Osteoblast (primary cell): ENCODE measurements around the gene SHISA7. TPM values are rescaled to one million over a fixed set of nuclear protein-coding genes. Genes with fewer than 3 reads are reported as not detected.

Experiments
- DNase-seq: peaks from one replicate; pipeline ENCODE4 v3.0.0; 2011; ENCODE audit warnings: low spot score, mixed read lengths; ENCODE audit not compliant: insufficient read length; ENCODE audit errors: missing footprints
- H2AFZ ChIP-seq: 2 replicates; pipeline ENCODE4 v1.6.0; 2011; ENCODE audit warnings: mild to moderate bottlenecking, low read length
- H3K27ac ChIP-seq: 2 replicates; pipeline ENCODE4 v1.5.1; 2011; ENCODE audit warnings: mild to moderate bottlenecking, low read depth, low read length, moderate library complexity
- H3K27me3 ChIP-seq: 2 replicates; pipeline ENCODE4 v1.6.0; 2012; ENCODE audit warnings: mild to moderate bottlenecking, control low read depth, inconsistent platforms, low read length, moderate library complexity; ENCODE audit not compliant: insufficient read depth
- H3K36me3 ChIP-seq: 2 replicates; pipeline ENCODE4 v1.5.1; 2011; ENCODE audit warnings: mild to moderate bottlenecking, low read length, control low read depth, moderate library complexity; ENCODE audit not compliant: insufficient read depth
- H3K4me1 ChIP-seq: 2 replicates; pipeline ENCODE4 v1.5.1; 2011; ENCODE audit warnings: mild to moderate bottlenecking, low read length, control low read depth, moderate library complexity; ENCODE audit not compliant: insufficient read depth
- H3K4me2 ChIP-seq: 2 replicates; pipeline ENCODE4 v1.6.0; 2011; ENCODE audit warnings: mild to moderate bottlenecking, low read length; ENCODE audit not compliant: insufficient read depth
- H3K4me3 ChIP-seq: fragments of 200-600 bp; sonication (generic); 3 replicates; pipeline ENCODE4 v1.5.1; 2012; ENCODE audit warnings: mild to moderate bottlenecking, low read length, inconsistent platforms; ENCODE audit not compliant: insufficient read depth
- H3K79me2 ChIP-seq: 2 replicates; pipeline ENCODE4 v1.6.0; 2012; ENCODE audit warnings: mild to moderate bottlenecking, low read length, control low read depth, inconsistent platforms; ENCODE audit not compliant: insufficient read depth
- H3K9me3 ChIP-seq: 2 replicates; pipeline ENCODE4 v1.5.1; 2011; ENCODE audit warnings: low read depth, low read length, control low read depth
- H4K20me1 ChIP-seq: 2 replicates; pipeline ENCODE4 v1.6.0; 2012; ENCODE audit warnings: mild to moderate bottlenecking, low read length, control low read depth; ENCODE audit not compliant: insufficient read depth
- total RNA-seq: library from RNA; depleted of rRNA; stranded (reverse); fragments of >200 nt; gene quantifications from 2 replicates; pipeline ENCODE4 v1.2.3, GENCODE V29; 2012
- TF ChIP-seq, protein P1 (sequence below): IDR thresholded peaks from 2 replicates; pipeline ENCODE4 v1.5.1; 2011; ENCODE audit warnings: mild to moderate bottlenecking, low read depth, low read length, moderate library complexity; ENCODE audit errors: extremely low read depth

The SHISA7 gene
- total RNA-seq, 1 donor = not detected

DNA sequence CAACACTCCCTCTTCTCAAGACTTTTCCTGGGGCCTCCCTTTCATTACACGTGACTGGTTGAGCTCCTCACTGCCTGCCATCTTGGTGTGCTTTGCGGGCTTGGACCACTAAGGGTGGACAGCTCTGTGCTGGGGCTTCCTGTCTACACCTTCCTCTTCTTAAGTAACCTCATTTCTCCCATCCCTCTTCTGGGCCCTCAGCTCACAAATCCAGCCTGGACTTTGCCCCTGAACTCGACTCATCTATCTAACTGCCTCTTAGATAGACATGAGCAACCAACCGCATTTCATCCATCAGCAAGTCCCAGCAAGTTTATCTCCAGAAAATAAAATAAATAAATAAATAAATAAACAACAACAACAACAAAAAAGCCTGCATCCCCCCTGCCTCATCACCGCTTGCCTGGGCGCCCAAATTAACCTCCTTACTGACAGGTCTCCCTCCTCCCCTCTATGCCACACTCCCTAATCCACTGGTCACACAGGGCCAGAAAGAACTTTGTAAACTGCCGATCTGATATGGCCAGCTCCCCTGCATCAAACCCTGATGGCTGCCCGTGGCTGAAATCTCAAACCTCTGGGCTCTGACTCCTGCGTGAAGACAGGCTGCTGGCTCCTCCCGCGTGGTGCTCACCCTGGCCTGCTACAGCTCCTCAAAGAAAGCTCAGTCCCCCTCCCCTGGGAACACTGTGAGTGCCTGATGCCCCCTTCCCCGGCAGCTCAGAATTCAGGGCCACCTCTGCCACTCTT is 10.6 kb upstream of the SHISA7 start:
- no peak overlapping the region for H3K27ac ChIP-seq
- no peak overlapping the region for H3K4me3 ChIP-seq
- peaks cover 29% of the 10 kb centered on the region for H4K20me1 ChIP-seq
- no peaks in the 10 kb centered on the region for H3K4me1 ChIP-seq
- peaks cover under 1% of the 10 kb centered on the region for H3K79me2 ChIP-seq
- TF ChIP-seq, protein P1, sequence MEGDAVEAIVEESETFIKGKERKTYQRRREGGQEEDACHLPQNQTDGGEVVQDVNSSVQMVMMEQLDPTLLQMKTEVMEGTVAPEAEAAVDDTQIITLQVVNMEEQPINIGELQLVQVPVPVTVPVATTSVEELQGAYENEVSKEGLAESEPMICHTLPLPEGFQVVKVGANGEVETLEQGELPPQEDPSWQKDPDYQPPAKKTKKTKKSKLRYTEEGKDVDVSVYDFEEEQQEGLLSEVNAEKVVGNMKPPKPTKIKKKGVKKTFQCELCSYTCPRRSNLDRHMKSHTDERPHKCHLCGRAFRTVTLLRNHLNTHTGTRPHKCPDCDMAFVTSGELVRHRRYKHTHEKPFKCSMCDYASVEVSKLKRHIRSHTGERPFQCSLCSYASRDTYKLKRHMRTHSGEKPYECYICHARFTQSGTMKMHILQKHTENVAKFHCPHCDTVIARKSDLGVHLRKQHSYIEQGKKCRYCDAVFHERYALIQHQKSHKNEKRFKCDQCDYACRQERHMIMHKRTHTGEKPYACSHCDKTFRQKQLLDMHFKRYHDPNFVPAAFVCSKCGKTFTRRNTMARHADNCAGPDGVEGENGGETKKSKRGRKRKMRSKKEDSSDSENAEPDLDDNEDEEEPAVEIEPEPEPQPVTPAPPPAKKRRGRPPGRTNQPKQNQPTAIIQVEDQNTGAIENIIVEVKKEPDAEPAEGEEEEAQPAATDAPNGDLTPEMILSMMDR = no peak
- H2AFZ ChIP-seq = no peak overlapping the region
- no peaks in the 10 kb centered on the region for H3K9me3 ChIP-seq
- H3K36me3 ChIP-seq = no peaks in the 10 kb centered on the region
- H3K27me3 ChIP-seq = peaks cover 31% of the 10 kb centered on the region
- no peak for DNase-seq
- no peak overlapping the region for H3K4me2 ChIP-seq

- H3K27ac ChIP-seq = no peak overlapping the region
- H3K27me3 ChIP-seq = peaks cover 35% of the 10 kb centered on the region
- H3K79me2 ChIP-seq = no peaks in the 10 kb centered on the region
- H3K4me1 ChIP-seq = no peaks in the 10 kb centered on the region
- H4K20me1 ChIP-seq = peaks cover 28% of the 10 kb centered on the region
- no peaks in the 10 kb centered on the region for H3K36me3 ChIP-seq
- H3K4me3 ChIP-seq = no peak overlapping the region
- no peak overlapping the region for H3K4me2 ChIP-seq
- DNase-seq = peak; percentile 98
- TF ChIP-seq, protein P1 = no peak
- H3K9me3 ChIP-seq = no peaks in the 10 kb centered on the region
- no peak overlapping the region for H2AFZ ChIP-seq
Measured at GRCh38 chr19:55452749-55453346, 9.7 kb upstream of the SHISA7 start.

GRCh38 chr19:55451965-55452748 is 9.1 kb upstream of the SHISA7 start:
- Histone ChIP-seq H3K36me3 (no peaks in the 10 kb centered on the region), H2AFZ (no peak overlapping the region), H3K27me3 (peaks cover 42% of the 10 kb centered on the region), H3K79me2 (no peaks in the 10 kb centered on the region), H4K20me1 (peaks cover 28% of the 10 kb centered on the region), H3K27ac (no peak overlapping the region), H3K4me2 (no peak overlapping the region), H3K4me3 (no peak overlapping the region), H3K4me1 (no peaks in the 10 kb centered on the region), H3K9me3 (no peaks in the 10 kb centered on the region)
- no peak for DNase-seq
- TF ChIP-seq, protein P1 = no peak
